ENCODE measurements around the gene ETV4. TPM values are rescaled to one million over a fixed set of nuclear protein-coding genes. Genes with fewer than 3 reads are reported as not detected.

The ETV4 gene
- total and polyA plus RNA-seq, 7 donors: 0.46 to 2.6 (median 1.2) TPM; not detected in 2

GRCh38 chr17:43577664-43578403, 31.7 kb upstream of the ETV4 start:
- 82 to 84% methylated on average over 14 of the region's 14 CpGs for WGBS, 2 donors
- H3K27ac ChIP-seq: peak overlapping the region in 1 of 4 donors; percentile 8
- no peak overlapping the region for H3K4me3 ChIP-seq

GRCh38 chr17:43576563-43577229, 30.6 kb upstream of the ETV4 start:
- Histone ChIP-seq H3K4me1 (peaks cover 0 to 18% (median 15%) of the 10 kb centered on the region in 4 donors), H3K27me3 (no peaks in the 10 kb centered on the region), H3K4me3 (no peak overlapping the region), H3K36me3 (no peaks in the 10 kb centered on the region), H3K9me3 (no peaks in the 10 kb centered on the region), H3K27ac (no peak overlapping the region)
- TF ChIP-seq POLR2AphosphoS5 (IDR thresholded peaks at IDR 0.05) (no peak), CTCF (IDR thresholded peaks at IDR 0.05) (peak; percentile 88 to 96 (median 92))
- intact Hi-C loops (cut with DNase I): loop anchor here (1.0 to 5.0 kb wide), 2 partner anchors 101 to 186 kb away; no protein-coding TSS in a partner anchor
- 18 to 19% methylated on average over 10 of the region's 10 CpGs for WGBS, 2 donors
- DNase-seq: peak; percentile 77

More at GRCh38 chr17:43577664-43578403, 31.7 kb upstream of the ETV4 start:
- H3K27me3 ChIP-seq: no peaks in the 10 kb centered on the region
- no peaks in the 10 kb centered on the region for H3K36me3 ChIP-seq
- no peaks in the 10 kb centered on the region for H3K9me3 ChIP-seq
- peaks cover 0 to 18% (median 15%) of the 10 kb centered on the region in 4 donors for H3K4me1 ChIP-seq
- DNase-seq: no peak
- intact Hi-C loops (cut with DNase I): loop anchor here (5.0 kb wide), 1 partner anchor 184 kb away; no protein-coding TSS in a partner anchor
- TF ChIP-seq CTCF (IDR thresholded peaks at IDR 0.05): no peak
- TF ChIP-seq POLR2A (IDR thresholded peaks at IDR 0.05): no peak
- no peak for TF ChIP-seq EP300 (IDR thresholded peaks at IDR 0.05)
- no peak for TF ChIP-seq POLR2AphosphoS5 (IDR thresholded peaks at IDR 0.05)

GRCh38 chr17:43574896-43575525, 28.9 kb upstream of the ETV4 start:
- 8 to 20% methylated on average over 5 of the region's 5 CpGs for WGBS, 2 donors
- no peaks in the 10 kb centered on the region for H3K36me3 ChIP-seq
- TF ChIP-seq POLR2AphosphoS5 (IDR thresholded peaks at IDR 0.05) (no peak), CTCF (IDR thresholded peaks at IDR 0.05) (no peak), EP300 (IDR thresholded peaks at IDR 0.05) (no peak), POLR2A (IDR thresholded peaks at IDR 0.05) (no peak)
- peaks cover 0 to 18% (median 15%) of the 10 kb centered on the region in 4 donors for H3K4me1 ChIP-seq
- DNase-seq: no peak
- no peak overlapping the region for H3K27ac ChIP-seq
- no peak overlapping the region for H3K4me3 ChIP-seq
- intact Hi-C loops (cut with DNase I): loop anchor here (5.0 kb wide), 1 partner anchor 187 kb away; no protein-coding TSS in a partner anchor
- no peaks in the 10 kb centered on the region for H3K27me3 ChIP-seq
- no peaks in the 10 kb centered on the region for H3K9me3 ChIP-seq

- intact Hi-C loops (cut with DNase I): no loop called here
- no peak overlapping the region for H3K4me3 ChIP-seq
- H3K27ac ChIP-seq: no peak overlapping the region
- WGBS, 2 donors: 16 to 61% methylated on average over 13 of the region's 13 CpGs
- H3K27me3 ChIP-seq: no peaks in the 10 kb centered on the region
- H3K4me1 ChIP-seq: peaks cover 0 to 13% (median 12%) of the 10 kb centered on the region in 4 donors
- no peak for DNase-seq
- H3K36me3 ChIP-seq: no peaks in the 10 kb centered on the region
- TF ChIP-seq CTCF (IDR thresholded peaks at IDR 0.05): no peak
- no peak for TF ChIP-seq EP300 (IDR thresholded peaks at IDR 0.05)
- no peak for TF ChIP-seq POLR2A (IDR thresholded peaks at IDR 0.05)
- H3K9me3 ChIP-seq: no peaks in the 10 kb centered on the region
Measured at GRCh38 chr17:43574348-43574747, 28.2 kb upstream of the ETV4 start.

Measured in sigmoid colon (tissue), 7 donors.